Erythroblast (primary cell): ENCODE results near the gene AATF.

ENCODE experiments used
- GATA1 ChIP-seq: IDR thresholded peaks from 2 replicates; pipeline ENCODE4 v1.6.1; 2011; ENCODE audit warnings: low read depth, mild to moderate bottlenecking, control low read depth, low read length, moderate library complexity
- POLR2A ChIP-seq: IDR thresholded peaks from 2 replicates; pipeline ENCODE4 v1.6.1; 2011; ENCODE audit warnings: mild to moderate bottlenecking, low read length

DNA sequence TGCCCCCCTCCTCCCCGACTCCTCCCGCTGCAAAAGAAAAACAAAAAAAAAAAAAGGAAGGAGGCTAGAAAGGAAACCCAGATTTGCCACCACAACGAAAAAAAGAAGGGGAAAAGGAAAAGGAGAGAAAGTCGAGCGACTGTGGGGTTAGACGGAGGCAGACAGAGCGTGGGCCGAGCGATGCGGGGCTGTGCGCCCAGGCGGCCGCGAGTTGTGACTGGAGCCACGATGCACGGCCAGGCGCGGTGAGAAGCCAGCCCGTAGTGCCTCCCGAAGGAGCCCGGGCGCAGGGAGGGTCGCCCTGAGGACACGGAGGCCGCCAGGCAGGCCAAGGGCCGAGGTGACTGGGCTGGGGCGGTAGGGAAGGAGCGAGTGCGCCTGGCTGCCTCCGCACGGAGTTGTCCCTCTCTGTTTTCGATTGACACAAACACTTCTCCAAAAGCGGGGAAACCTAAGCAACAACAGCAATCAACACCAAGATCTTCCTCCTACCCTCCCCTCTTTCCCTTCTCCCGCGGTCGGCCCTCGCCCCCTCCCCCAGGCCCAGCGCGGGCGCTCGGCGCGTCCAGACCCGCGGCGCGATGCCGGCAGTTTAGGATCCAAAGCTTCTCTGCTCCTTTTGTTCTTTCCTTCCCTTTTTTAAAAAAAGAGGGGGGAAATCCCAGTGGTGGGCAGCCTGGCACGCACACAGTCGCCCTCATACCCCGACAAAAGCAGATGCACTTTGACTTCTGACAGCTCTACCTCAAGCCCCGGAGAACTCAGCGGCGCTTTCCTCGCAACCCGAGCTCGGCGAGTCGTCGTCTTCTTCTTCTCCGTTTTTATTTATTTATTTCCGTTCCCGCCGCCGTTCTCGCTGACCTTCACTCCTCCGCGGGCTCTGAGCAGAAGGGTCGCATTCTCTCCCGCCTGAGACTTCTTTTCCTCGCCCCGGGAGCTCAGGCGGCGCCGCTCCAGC lies 11.5 kb upstream of the AATF start, which contains the start of gene LHX1:
- TF ChIP-seq POLR2A (no peak), GATA1 (no peak)
